Limb (tissue), 2 donors: ENCODE results near the gene AKAP3.

Experiments used
- DNase-seq, 2 donors: peaks; one replicate each; pipeline ENCODE4 v3.0.0-alpha.2; 2016; ENCODE audit errors: extremely low spot score in 2 of 2

The AKAP3 gene

DNA sequence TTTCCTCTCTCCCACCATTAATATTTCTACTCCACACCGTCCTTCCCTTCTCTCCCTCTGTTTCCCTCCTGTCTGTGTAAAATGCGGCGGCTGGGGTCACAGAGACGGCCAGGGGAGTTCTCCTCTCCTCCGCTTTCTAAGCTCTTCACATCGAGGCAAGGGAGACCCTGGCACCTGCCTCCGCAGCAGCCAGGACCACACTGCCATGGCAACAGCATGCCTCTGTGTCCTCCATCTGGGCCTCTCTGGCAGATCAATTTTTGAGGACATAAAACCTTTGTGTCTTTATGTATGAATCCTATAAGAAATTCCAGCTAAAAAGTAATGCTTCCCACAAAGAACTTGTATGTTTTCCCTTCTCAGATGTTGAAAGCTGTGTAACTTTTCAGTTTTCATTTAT is 45.4 kb downstream of the AKAP3 start:
- DNase-seq: no peak

- DNase-seq: no peak
These were observed 53.0 kb downstream of the AKAP3 start for GRCh38 chr12:4595881-4596280.

DNA sequence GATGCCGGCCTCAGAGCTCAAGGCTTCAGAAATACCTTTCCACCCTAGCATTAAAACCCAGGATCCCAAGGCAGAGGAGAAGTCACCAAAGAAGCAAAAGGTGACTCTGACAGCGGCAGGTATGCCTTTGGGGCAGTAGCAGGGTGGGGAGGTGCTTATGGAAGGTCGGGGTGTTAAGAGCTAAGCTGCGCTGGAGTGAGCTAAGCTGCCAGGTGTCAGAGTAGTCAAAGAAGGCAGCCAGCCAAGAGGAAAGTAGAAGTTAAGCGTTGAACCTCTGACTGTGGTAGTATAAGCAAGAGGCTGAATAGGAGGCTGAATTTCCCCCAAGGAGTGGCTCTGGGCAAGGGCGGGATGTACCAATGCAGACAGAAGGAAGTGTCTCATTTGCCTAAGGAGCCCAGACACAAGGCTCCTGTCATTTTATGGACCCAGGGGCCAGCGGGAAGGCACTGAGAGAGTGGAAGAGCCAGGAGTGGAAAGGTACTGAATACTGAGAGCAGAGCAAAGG is 57.6 kb downstream of the AKAP3 start:
- DNase-seq: no peak

- DNase-seq: no peak
These were observed 58.9 kb downstream of the AKAP3 start for GRCh38 chr12:4589941-4590340.

GRCh38 chr12:4588916-4589315 is 59.9 kb downstream of the AKAP3 start:
- DNase-seq: no peak

GRCh38 chr12:4587108-4587507 is 61.7 kb downstream of the AKAP3 start:
- DNase-seq: no peak

DNA sequence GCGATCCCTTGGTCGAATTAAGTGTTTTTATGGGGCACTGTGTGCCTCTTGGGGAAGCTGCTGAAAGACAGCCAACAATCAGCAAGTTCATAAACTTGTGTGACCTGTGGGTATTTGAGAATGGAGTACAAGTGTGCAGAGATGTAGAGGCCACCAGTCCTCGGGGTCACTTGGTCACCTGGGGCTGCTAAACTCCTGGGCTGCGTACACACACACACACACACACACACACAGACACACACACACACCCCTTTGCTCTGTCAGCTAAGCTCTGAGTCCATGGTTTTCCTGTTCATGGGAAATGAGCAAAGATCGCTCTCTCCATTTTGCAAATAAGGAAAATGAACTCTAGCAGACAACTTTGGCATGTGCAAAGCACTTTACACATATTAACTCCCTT is 62.4 kb downstream of the AKAP3 start:
- no peak for DNase-seq

DNA sequence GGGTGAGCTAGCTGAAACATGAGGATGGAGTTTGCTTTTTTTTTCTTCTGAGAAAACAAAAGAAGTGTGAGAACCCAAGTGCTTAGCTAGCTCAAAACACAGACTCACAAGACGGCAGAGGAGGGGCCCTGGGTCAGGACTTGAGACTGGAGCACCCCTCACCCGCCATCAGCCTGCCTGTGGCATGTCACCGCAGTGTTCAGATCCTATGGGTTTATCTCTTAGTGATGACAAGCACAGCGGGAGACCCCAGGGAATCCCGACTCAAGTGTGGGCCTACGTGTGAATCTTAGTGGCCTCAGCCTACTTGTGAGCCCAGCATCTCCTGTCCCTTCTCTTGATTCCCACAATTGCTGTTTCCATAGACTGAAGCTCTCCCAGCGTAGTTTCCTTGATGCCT is 64.0 kb downstream of the AKAP3 start:
- DNase-seq: no peak

DNA sequence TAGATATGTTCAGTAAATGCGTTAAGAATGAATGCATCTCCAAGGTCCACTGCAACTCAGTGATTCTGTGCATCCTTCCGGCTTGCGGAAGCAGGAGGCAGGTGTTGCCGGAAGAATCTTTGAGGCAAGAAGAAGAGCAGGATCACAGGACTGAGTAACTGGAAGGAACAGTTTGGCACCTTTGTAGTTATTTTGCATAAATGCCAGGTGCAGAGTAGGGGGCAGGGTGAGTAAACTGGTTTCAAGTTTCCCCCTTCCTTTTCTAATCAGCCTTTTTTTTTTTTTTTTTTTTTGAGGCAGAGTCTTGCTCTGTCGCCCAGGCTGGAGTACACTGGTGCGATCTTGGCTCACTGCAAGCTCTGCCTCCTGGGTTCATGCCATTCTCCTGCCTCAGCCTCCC is 64.6 kb downstream of the AKAP3 start:
- DNase-seq: no peak

GRCh38 chr12:4580281-4580688 is 68.6 kb downstream of the AKAP3 start:
- DNase-seq: no peak

GRCh38 chr12:4579305-4580102 is 69.3 kb downstream of the AKAP3 start:
- DNase-seq: no peak

DNA sequence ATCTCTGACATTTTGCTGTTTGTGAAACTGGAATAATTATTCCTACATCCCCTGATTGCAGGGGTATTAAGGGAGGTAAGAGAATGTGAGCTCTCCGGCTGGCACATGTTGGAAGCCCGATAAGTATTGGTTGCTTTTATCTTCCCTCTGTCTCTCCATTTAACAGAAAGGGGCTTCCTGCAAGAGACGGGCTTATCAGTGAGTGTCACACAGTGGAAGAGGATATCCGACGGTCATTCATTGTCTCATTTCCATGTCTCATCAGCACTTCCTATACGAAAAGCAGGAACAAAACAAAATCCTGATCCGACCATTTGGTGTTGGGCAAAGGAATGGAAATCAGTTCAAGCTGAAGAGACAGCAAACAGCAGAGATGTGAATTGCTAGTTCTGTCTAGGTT is 76.2 kb downstream of the AKAP3 start:
- DNase-seq: no peak

DNA sequence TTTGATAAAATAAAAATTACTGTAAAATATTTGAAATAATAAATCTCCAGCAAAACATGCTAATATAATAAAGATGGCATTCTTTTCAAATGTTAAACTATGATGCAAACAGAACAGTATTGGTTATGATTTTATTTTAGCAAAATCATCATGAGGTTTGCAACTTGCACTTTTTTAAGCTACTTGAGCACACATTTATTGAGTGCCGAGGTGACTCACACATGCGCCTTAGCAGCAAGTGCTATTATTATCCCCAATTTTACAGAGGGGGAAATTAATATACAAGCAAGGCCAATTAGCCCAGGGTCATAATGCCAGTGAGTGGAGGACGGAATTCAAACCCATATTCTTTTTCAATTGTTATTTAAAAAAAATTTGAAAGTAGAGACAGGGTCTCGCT is 79.6 kb downstream of the AKAP3 start:
- no peak for DNase-seq

DNA sequence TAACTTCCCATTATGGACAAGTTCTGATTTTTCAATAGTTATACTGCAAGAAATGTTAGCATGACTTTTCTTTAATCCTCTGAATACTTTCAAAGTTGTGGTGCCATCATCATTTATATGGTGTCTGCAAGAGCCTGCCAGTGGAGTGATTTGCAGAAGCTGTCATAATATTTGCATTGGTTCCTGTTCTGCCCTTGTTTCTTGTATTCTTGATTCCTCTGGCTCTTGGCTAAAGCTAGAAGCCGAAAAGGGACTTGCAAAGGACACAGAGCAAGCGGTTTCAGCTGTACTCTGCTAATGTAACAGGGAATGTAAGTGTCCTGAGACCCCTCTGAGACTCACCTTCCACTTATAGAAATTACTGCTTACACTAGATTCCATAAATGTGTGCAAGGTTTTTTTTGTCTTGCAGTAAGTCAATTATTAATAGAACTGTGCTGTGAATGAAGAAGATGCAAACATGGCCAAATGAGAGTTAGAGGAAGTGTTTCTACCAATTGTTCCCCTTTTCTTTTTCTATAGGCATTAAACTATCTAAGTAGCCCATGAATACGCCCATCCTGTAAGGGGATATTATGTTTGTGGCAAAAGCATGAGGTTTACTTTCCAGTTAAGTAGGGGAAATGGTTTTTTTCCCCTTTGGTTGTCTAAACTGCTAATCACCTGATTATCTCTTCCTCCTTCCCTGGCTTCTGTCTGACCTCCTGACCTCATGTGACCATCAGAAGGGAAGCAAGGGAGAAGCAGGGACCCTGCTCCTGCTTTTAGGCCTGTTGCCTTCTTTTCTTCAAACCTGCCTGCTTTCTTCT is 81.6 kb downstream of the AKAP3 start:
- no peak for DNase-seq

GRCh38 chr12:4566474-4566873 is 82.4 kb downstream of the AKAP3 start:
- no peak for DNase-seq
